Mesenchymal stem cell (in vitro differentiated cells and primary cell): ENCODE results near the gene MAP7.

Source experiments
- DNase-seq: peaks from one replicate; pipeline ENCODE4 v3.0.0-alpha.2; 2013
- H2AFZ ChIP-seq: one replicate; pipeline ENCODE4 v1.6.1; 2013; ENCODE audit warnings: low read depth, mild to moderate bottlenecking, control low read depth, inconsistent platforms, low read length, moderate library complexity
- H2AK5ac ChIP-seq: 2 replicates; pipeline ENCODE4 v1.6.1; 2013; ENCODE audit warnings: low read length, moderate library complexity, mild to moderate bottlenecking, inconsistent platforms; ENCODE audit not compliant: severe bottlenecking
- H2BK120ac ChIP-seq: one replicate; pipeline ENCODE4 v1.6.1; 2013; ENCODE audit warnings: low read depth, mild to moderate bottlenecking, inconsistent platforms, low read length, moderate library complexity
- H2BK12ac ChIP-seq, 2 experiments: one replicate each; pipeline ENCODE4 v1.6.1; 2013; ENCODE audit warnings: inconsistent platforms in 2 of 2, low read length in 2 of 2, mild to moderate bottlenecking in 2 of 2, moderate library complexity in 2 of 2, control low read depth in 1 of 2
- H2BK15ac ChIP-seq: one replicate; pipeline ENCODE4 v1.6.1; 2013; ENCODE audit warnings: mild to moderate bottlenecking, low read depth, inconsistent platforms; ENCODE audit not compliant: poor library complexity, severe bottlenecking
- H2BK5ac ChIP-seq: 2 replicates; pipeline ENCODE4 v1.6.1; 2013; ENCODE audit warnings: low read depth, mild to moderate bottlenecking, low read length, control low read depth, inconsistent platforms; ENCODE audit not compliant: poor library complexity, severe bottlenecking
- H3K14ac ChIP-seq, 2 experiments: one replicate each; pipeline ENCODE4 v1.6.1; 2013; ENCODE audit warnings: inconsistent platforms in 2 of 2, low read length in 2 of 2, control low read depth in 1 of 2, mild to moderate bottlenecking in 1 of 2, moderate library complexity in 1 of 2
- H3K18ac ChIP-seq, 2 experiments: one replicate each; pipeline ENCODE4 v1.6.1; 2013; ENCODE audit warnings: inconsistent platforms in 2 of 2, low read length in 2 of 2, control low read depth in 1 of 2, low read depth in 1 of 2, mild to moderate bottlenecking in 1 of 2
- H3K23ac ChIP-seq, 2 experiments: one replicate each; pipeline ENCODE4 v1.6.1; 2013; ENCODE audit warnings: inconsistent platforms in 2 of 2, low read length in 2 of 2, mild to moderate bottlenecking in 2 of 2, moderate library complexity in 2 of 2, control low read depth in 1 of 2
- H3K27ac ChIP-seq: 2 replicates; pipeline ENCODE4 v1.5.1; 2013; ENCODE audit warnings: mild to moderate bottlenecking, moderate library complexity, low read length, control low read depth, inconsistent platforms; ENCODE audit not compliant: poor library complexity, severe bottlenecking
- H3K27me3 ChIP-seq, 2 experiments: 2 replicates each; pipeline versions ENCODE4 v1.6.1 to v1.7.0; 2013; ENCODE audit warnings: low read length in 2 of 2, mild to moderate bottlenecking in 2 of 2, moderate library complexity in 2 of 2, control low read depth in 1 of 2, inconsistent platforms in 1 of 2; ENCODE audit not compliant: control insufficient read depth in 1 of 2, insufficient read depth in 1 of 2
- H3K36me3 ChIP-seq, 2 experiments: 2 replicates each; pipeline versions ENCODE4 v1.6.1 to v1.7.0; 2013; ENCODE audit warnings: low read length in 2 of 2, control low read depth in 1 of 2, inconsistent platforms in 1 of 2, low read depth in 1 of 2, mild to moderate bottlenecking in 1 of 2; ENCODE audit not compliant: insufficient read depth in 2 of 2, control insufficient read depth in 1 of 2
- H3K4ac ChIP-seq, 2 experiments: one replicate each; pipeline ENCODE4 v1.6.1; 2013; ENCODE audit warnings: inconsistent platforms in 2 of 2, low read length in 2 of 2, mild to moderate bottlenecking in 2 of 2, moderate library complexity in 2 of 2, control low read depth in 1 of 2, low read depth in 1 of 2
- H3K4me1 ChIP-seq: 2 replicates; pipeline ENCODE4 v1.6.1; 2013; ENCODE audit warnings: low read depth, low read length, control low read depth; ENCODE audit not compliant: control insufficient read depth, insufficient read depth
- H3K4me2 ChIP-seq: 2 replicates; pipeline ENCODE4 v1.6.1; 2013; ENCODE audit warnings: low read length, mild to moderate bottlenecking, inconsistent platforms; ENCODE audit not compliant: poor library complexity, severe bottlenecking
- H3K4me3 ChIP-seq, 2 experiments: 2 replicates each; pipeline versions ENCODE4 v1.5.1 to v1.7.0; 2013; ENCODE audit warnings: low read length in 2 of 2, mild to moderate bottlenecking in 2 of 2, control low read depth in 1 of 2, low read depth in 1 of 2; ENCODE audit not compliant: insufficient read depth in 1 of 2
- H3K79me1 ChIP-seq: replicated peaks from 2 replicates; pipeline ENCODE4 v1.6.1; 2013; ENCODE audit warnings: mild to moderate bottlenecking, control low read depth, low read length, inconsistent platforms; ENCODE audit not compliant: poor library complexity, severe bottlenecking
- H3K9ac ChIP-seq: 2 replicates; pipeline ENCODE4 v1.7.0; 2013; ENCODE audit warnings: mild to moderate bottlenecking, low read length, moderate library complexity
- H3K9me3 ChIP-seq: 2 replicates; pipeline ENCODE4 v1.7.0; 2013; ENCODE audit warnings: mild to moderate bottlenecking, low read length; ENCODE audit not compliant: control insufficient read depth
- H4K8ac ChIP-seq: one replicate; pipeline ENCODE4 v1.6.1; 2013; ENCODE audit warnings: inconsistent platforms, mild to moderate bottlenecking, low read length, moderate library complexity
- H4K91ac ChIP-seq: one replicate; pipeline ENCODE4 v1.6.1; 2013; ENCODE audit warnings: mild to moderate bottlenecking, low read length, inconsistent platforms
- WGBS: methylation state at CpG from one replicate; pipeline ENCODE4 v1.1.7; 2013; ENCODE audit warnings: mixed read lengths; 5-methylcytosine and 5-hydroxymethylcytosine counted together

The MAP7 gene

DNA sequence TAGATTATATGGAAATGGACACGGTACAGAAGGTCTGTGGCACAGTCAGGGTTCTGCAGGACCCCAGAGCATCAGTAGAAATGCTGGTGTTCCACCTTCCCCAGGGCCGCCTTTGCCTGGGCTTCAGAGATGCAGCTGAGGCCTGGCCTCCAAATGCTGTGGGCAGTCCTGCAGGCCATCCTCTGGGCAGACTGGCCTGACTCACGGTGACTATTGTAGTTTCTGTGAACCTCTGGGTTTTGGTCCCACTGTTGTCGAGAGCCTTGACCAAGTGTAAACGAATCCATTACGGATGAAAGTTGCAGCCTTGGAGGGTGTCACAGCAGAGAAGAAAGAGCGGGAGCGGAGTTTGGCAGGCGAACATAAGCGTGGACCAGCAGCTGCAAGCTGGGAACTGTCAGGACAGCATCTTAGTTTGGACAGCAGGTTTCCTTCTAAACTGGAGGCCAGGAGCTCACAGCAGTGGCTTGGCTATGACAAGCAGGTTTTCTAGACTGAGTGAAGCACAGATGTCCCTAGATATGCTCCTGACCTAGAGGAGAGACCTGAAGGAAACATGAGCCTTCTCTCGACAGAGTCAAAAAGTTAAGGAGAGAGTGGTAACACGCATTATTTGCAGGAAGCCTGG, 214.4 kb downstream of the MAP7 start:
- Histone ChIP-seq H2BK15ac (no peak overlapping the region), H3K4me2 (no peak overlapping the region), H3K4me1 (no peaks in the 10 kb centered on the region), H2AK5ac (no peak overlapping the region), H4K91ac (no peak overlapping the region), H3K18ac (no peak overlapping the region), H3K27me3 (peaks cover 10 to 12% of the 10 kb centered on the region in 2 experiments), H3K27ac (no peak overlapping the region), H3K9me3 (no peaks in the 10 kb centered on the region), H3K36me3 (no peaks in the 10 kb centered on the region), H3K14ac (no peak overlapping the region), H3K79me1 (no peaks in the 10 kb centered on the region), H2AFZ (no peak overlapping the region), H4K8ac (no peak overlapping the region), H3K4ac (no peak overlapping the region), H2BK12ac (no peak overlapping the region), H3K9ac (no peak overlapping the region), H3K23ac (no peak overlapping the region), H3K4me3 (no peak overlapping the region), H2BK120ac (no peak overlapping the region), H2BK5ac (no peak overlapping the region)
- WGBS, result 94% methylated on average over 11 of the region's 12 CpGs
- no peak for DNase-seq

DNA sequence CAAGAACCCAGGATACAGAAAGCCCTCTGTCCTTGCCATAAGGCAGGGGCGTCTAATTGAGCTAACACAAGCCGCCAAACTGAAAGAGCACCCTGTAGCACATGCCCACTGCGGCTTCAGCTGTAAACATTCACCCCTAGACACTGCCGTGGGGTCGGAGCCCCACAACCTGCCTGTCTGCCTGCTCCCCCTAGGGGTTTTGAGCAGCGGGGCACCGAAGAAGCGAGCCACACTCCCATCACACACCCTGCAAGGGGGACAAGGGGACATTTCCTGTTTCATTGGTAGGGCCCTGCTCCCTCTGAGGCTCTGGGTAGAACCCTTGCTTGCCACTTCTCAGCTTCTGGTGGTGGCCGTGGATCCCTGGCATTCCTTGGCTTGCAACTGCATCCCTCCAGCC, 215.4 kb downstream of the MAP7 start:
- no peak overlapping the region for H2BK12ac ChIP-seq
- no peak overlapping the region for H3K23ac ChIP-seq
- peaks cover 10 to 12% of the 10 kb centered on the region in 2 experiments for H3K27me3 ChIP-seq
- H4K8ac ChIP-seq, result no peak overlapping the region
- no peak overlapping the region for H4K91ac ChIP-seq
- H2BK5ac ChIP-seq, result no peak overlapping the region
- DNase-seq, result no peak
- H3K4me3 ChIP-seq, result no peak overlapping the region
- no peak overlapping the region for H3K27ac ChIP-seq
- H2AFZ ChIP-seq, result no peak overlapping the region
- no peak overlapping the region for H3K4ac ChIP-seq
- no peaks in the 10 kb centered on the region for H3K36me3 ChIP-seq
- no peak overlapping the region for H2BK120ac ChIP-seq
- no peak overlapping the region for H3K9ac ChIP-seq
- no peak overlapping the region for H3K14ac ChIP-seq
- H2AK5ac ChIP-seq, result no peak overlapping the region
- H2BK15ac ChIP-seq, result no peak overlapping the region
- no peaks in the 10 kb centered on the region for H3K4me1 ChIP-seq
- H3K4me2 ChIP-seq, result no peak overlapping the region
- no peak overlapping the region for H3K18ac ChIP-seq
- 69% methylated on average over 9 of the region's 9 CpGs for WGBS
- H3K79me1 ChIP-seq, result no peaks in the 10 kb centered on the region
- H3K9me3 ChIP-seq, result no peaks in the 10 kb centered on the region

DNA sequence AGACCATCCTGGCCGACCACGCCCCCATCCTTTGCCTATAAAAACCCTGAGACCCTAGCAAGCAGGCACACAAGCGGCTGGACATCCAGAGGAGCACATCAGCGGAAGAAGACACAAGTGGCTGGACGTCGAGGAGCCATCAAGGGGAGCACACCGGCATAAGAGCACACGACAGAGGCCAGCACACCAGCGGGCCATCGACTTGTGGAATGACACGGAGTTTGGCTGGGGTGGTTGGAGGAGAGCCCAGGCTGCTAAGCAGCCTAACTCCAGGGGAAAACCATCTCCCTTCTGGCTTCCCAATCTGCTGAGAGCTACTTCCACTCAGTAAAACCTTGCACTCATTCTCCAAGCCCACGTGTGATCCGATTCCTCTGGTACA, 215.8 kb downstream of the MAP7 start:
- no peaks in the 10 kb centered on the region for H3K4me1 ChIP-seq
- no peaks in the 10 kb centered on the region for H3K79me1 ChIP-seq
- H3K4me2 ChIP-seq, result no peak overlapping the region
- H3K9me3 ChIP-seq, result no peaks in the 10 kb centered on the region
- H2BK5ac ChIP-seq, result no peak overlapping the region
- WGBS, result 94% methylated on average over 13 of the region's 13 CpGs
- no peak overlapping the region for H4K8ac ChIP-seq
- DNase-seq, result no peak
- H3K23ac ChIP-seq, result no peak overlapping the region
- no peak overlapping the region for H2AK5ac ChIP-seq
- H3K27me3 ChIP-seq, result peaks cover 10 to 12% of the 10 kb centered on the region in 2 experiments
- no peak overlapping the region for H2AFZ ChIP-seq
- H2BK15ac ChIP-seq, result no peak overlapping the region
- H2BK12ac ChIP-seq, result no peak overlapping the region
- no peak overlapping the region for H3K4ac ChIP-seq
- no peak overlapping the region for H3K9ac ChIP-seq
- no peak overlapping the region for H2BK120ac ChIP-seq
- no peak overlapping the region for H3K4me3 ChIP-seq
- H3K18ac ChIP-seq, result no peak overlapping the region
- H3K27ac ChIP-seq, result no peak overlapping the region
- peak overlapping the region in 1 of 2 experiments; percentile 18 for H3K14ac ChIP-seq
- no peaks in the 10 kb centered on the region for H3K36me3 ChIP-seq
- H4K91ac ChIP-seq, result no peak overlapping the region

DNA sequence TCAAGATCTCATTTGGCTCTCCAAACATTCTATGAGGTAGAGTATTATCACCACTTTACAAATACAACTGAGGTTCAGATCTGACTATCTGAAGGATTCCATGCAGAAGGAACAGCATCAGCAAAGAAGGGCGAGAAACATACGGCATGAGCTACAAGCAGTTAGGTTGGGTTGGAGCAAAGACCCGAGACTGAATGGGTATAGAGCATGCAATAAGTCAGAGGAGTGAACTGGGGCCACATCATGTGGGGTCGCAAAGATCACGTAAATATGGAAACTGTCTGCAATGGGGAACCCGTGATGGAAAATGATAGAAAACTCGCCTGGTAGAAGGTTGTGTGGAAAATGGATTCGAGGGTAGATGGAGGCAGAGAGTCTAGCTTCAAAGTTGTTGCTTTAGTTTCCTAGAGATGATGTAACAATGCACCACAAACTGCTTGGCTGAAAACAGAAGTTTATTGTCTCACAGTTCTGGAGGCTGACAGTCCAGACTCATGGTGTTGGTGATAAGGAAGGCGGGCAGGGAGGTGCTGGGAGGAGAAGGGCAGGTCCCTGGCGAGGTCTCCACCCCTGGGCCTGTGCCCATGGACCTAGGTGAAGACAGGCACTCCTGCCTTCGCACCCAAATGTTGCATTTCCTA, 216.3 kb downstream of the MAP7 start:
- H2BK15ac ChIP-seq, result no peak overlapping the region
- H3K9me3 ChIP-seq, result no peaks in the 10 kb centered on the region
- no peak for DNase-seq
- peaks cover 10 to 12% of the 10 kb centered on the region in 2 experiments for H3K27me3 ChIP-seq
- H2BK120ac ChIP-seq, result no peak overlapping the region
- H2BK5ac ChIP-seq, result no peak overlapping the region
- no peaks in the 10 kb centered on the region for H3K79me1 ChIP-seq
- H3K14ac ChIP-seq, result no peak overlapping the region
- H2BK12ac ChIP-seq, result no peak overlapping the region
- WGBS, result 94% methylated on average over 10 of the region's 11 CpGs
- no peak overlapping the region for H2AK5ac ChIP-seq
- H3K4me1 ChIP-seq, result no peaks in the 10 kb centered on the region
- no peak overlapping the region for H3K27ac ChIP-seq
- H3K36me3 ChIP-seq, result no peaks in the 10 kb centered on the region
- no peak overlapping the region for H4K8ac ChIP-seq
- H3K4me3 ChIP-seq, result no peak overlapping the region
- H3K4me2 ChIP-seq, result no peak overlapping the region
- no peak overlapping the region for H3K4ac ChIP-seq
- no peak overlapping the region for H3K18ac ChIP-seq
- no peak overlapping the region for H3K9ac ChIP-seq
- H2AFZ ChIP-seq, result no peak overlapping the region
- no peak overlapping the region for H3K23ac ChIP-seq
- H4K91ac ChIP-seq, result no peak overlapping the region
